SK-N-SH treated with all-trans-retinoic acid at 6 μM for 48 hours (cell line): ENCODE results near the gene U2SURP.

ENCODE experiments used
- ATAC-seq: fragments of 200-7000 bp; cut with Tn5 transposase; 3 replicates; pipeline ENCODE4 v1.9.1; 2020; ENCODE audit warnings: mild to moderate bottlenecking, moderate library complexity
- ARNTL ChIP-seq: fragments of 450-650 bp; formaldehyde crosslinking; IDR thresholded peaks from 2 replicates; pipeline ENCODE4 v1.5.0; 2020; ENCODE audit warnings: low read depth, mild to moderate bottlenecking, moderate library complexity, borderline replicate concordance
- BACH2 ChIP-seq: fragments of 250-450 bp; sonication (Bioruptor Pico); IDR thresholded peaks from 2 replicates; pipeline ENCODE4 v1.9.0; 2021; ENCODE audit warnings: mild to moderate bottlenecking, borderline replicate concordance
- CREB5 ChIP-seq: fragments of 250-450 bp; sonication (Bioruptor Pico); IDR thresholded peaks from 2 replicates; pipeline ENCODE4 v1.5.1; 2020; ENCODE audit warnings: low read depth, mild to moderate bottlenecking, moderate library complexity
- CSDC2 ChIP-seq: fragments of 250-450 bp; sonication (Bioruptor Pico); IDR thresholded peaks from 2 replicates; pipeline ENCODE4 v1.5.0; 2020; ENCODE audit warnings: mild to moderate bottlenecking, moderate library complexity
- ESRRG ChIP-seq: fragments of 250-450 bp; sonication (Bioruptor Pico); IDR thresholded peaks from 2 replicates; pipeline ENCODE4 v1.6.1; 2021; ENCODE audit warnings: mild to moderate bottlenecking
- OSR1 ChIP-seq: fragments of 250-450 bp; sonication (Bioruptor Pico); IDR thresholded peaks from 2 replicates; pipeline ENCODE4 v1.8.0; 2022; ENCODE audit warnings: moderate library complexity, mild to moderate bottlenecking, inconsistent platforms
- PATZ1 ChIP-seq: fragments of 250-450 bp; sonication (Bioruptor Pico); IDR thresholded peaks from 2 replicates; pipeline ENCODE4 v1.8.0; 2020; ENCODE audit warnings: mild to moderate bottlenecking, moderate library complexity, borderline replicate concordance
- POU6F1 ChIP-seq: fragments of 250-450 bp; sonication (Bioruptor Pico); IDR thresholded peaks from 2 replicates; pipeline ENCODE4 v1.8.0; 2021; ENCODE audit warnings: low read depth, mild to moderate bottlenecking, moderate library complexity, borderline replicate concordance
- PPARA ChIP-seq: fragments of 250-450 bp; sonication (Bioruptor Pico); IDR thresholded peaks from 2 replicates; pipeline ENCODE4 v1.5.0; 2020; ENCODE audit warnings: mild to moderate bottlenecking, borderline replicate concordance
- RARB ChIP-seq: fragments of 250-450 bp; sonication (Bioruptor Pico); IDR thresholded peaks from 2 replicates; pipeline ENCODE4 v1.8.0; 2021; ENCODE audit warnings: mild to moderate bottlenecking, moderate library complexity
- SNAI2 ChIP-seq: fragments of 250-450 bp; sonication (Bioruptor Pico); IDR thresholded peaks from 2 replicates; pipeline ENCODE4 v1.5.0; 2020; ENCODE audit warnings: mild to moderate bottlenecking, moderate library complexity
- TCF4 ChIP-seq: fragments of 250-450 bp; sonication (Bioruptor Pico); IDR thresholded peaks from 2 replicates; pipeline ENCODE4 v1.8.0; 2021; ENCODE audit warnings: mild to moderate bottlenecking, moderate library complexity, borderline replicate concordance
- TSHZ2 ChIP-seq: fragments of 250-450 bp; sonication (Bioruptor Pico); IDR thresholded peaks from 2 replicates; pipeline ENCODE4 v1.5.0; 2020; ENCODE audit warnings: mild to moderate bottlenecking, moderate library complexity
- ZC3H10 ChIP-seq: fragments of 250-450 bp; sonication (Bioruptor Pico); IDR thresholded peaks from 2 replicates; pipeline ENCODE4 v1.5.1; 2021; ENCODE audit warnings: mild to moderate bottlenecking, moderate library complexity
- ZFP3 ChIP-seq: fragments of 250-450 bp; sonication (Bioruptor Pico); IDR thresholded peaks from 2 replicates; pipeline ENCODE4 v1.5.0; 2020; ENCODE audit warnings: mild to moderate bottlenecking, moderate library complexity
- ZFP30 ChIP-seq: fragments of 450-650 bp; formaldehyde crosslinking; IDR thresholded peaks from 2 replicates; pipeline ENCODE4 v1.5.0; 2022; ENCODE audit warnings: mild to moderate bottlenecking, moderate library complexity
- ZNF565 ChIP-seq: fragments of 450-650 bp; formaldehyde crosslinking; conservative IDR thresholded peaks from 2 replicates; pipeline ENCODE4 v1.5.0; 2020; ENCODE audit warnings: low read depth, mild to moderate bottlenecking, moderate library complexity
- ZNF70 ChIP-seq: fragments of 450-650 bp; formaldehyde crosslinking; IDR thresholded peaks from 2 replicates; pipeline ENCODE4 v1.5.0; 2020; ENCODE audit warnings: mild to moderate bottlenecking, moderate library complexity
- ZNF8 ChIP-seq: fragments of 450-650 bp; formaldehyde crosslinking; IDR thresholded peaks from 2 replicates; pipeline ENCODE4 v1.5.0; 2020; ENCODE audit warnings: mild to moderate bottlenecking, moderate library complexity
- TF ChIP-seq, protein P1 (sequence below): fragments of 250-450 bp; sonication (Bioruptor Pico); IDR thresholded peaks from 2 replicates; pipeline ENCODE4 v1.5.1; 2021; ENCODE audit warnings: mild to moderate bottlenecking, moderate library complexity

U2SURP gene

GRCh38 chr3:142958707-142959106 is 42.7 kb upstream of the U2SURP start:
- peak; percentile 56 for ATAC-seq
- no peak for TF ChIP-seq ZNF70 (CRISPR knock-in tag)
- no peak for TF ChIP-seq OSR1 (CRISPR knock-in tag)
- no peak for TF ChIP-seq ARNTL (CRISPR knock-in tag)
- no peak for TF ChIP-seq ZNF8
- TF ChIP-seq ESRRG (CRISPR knock-in tag) = no peak
- TF ChIP-seq PATZ1 (CRISPR knock-in tag) = no peak
- TF ChIP-seq ZFP3 (CRISPR knock-in tag) = no peak
- no peak for TF ChIP-seq ZFP30
- TF ChIP-seq ZNF565 = no peak
- TF ChIP-seq TCF4 (CRISPR knock-in tag) = no peak
- no peak for TF ChIP-seq CSDC2 (CRISPR knock-in tag)
- TF ChIP-seq POU6F1 = no peak
- no peak for TF ChIP-seq ZC3H10 (CRISPR knock-in tag)

GRCh38 chr3:142960322-142960850 is 41.0 kb upstream of the U2SURP start:
- ATAC-seq = no peak
- no peak for TF ChIP-seq SNAI2 (CRISPR knock-in tag)
- TF ChIP-seq ZFP30 = no peak
- TF ChIP-seq TSHZ2 (CRISPR knock-in tag) = no peak
- TF ChIP-seq ZNF565 = no peak
- TF ChIP-seq POU6F1 = no peak
- TF ChIP-seq OSR1 (CRISPR knock-in tag) = no peak
- no peak for TF ChIP-seq ZFP3 (CRISPR knock-in tag)
- no peak for TF ChIP-seq PATZ1 (CRISPR knock-in tag)
- no peak for TF ChIP-seq ZC3H10 (CRISPR knock-in tag)
- TF ChIP-seq CREB5 (CRISPR knock-in tag) = no peak
- no peak for TF ChIP-seq TCF4 (CRISPR knock-in tag)
- no peak for TF ChIP-seq RARB
- TF ChIP-seq ESRRG (CRISPR knock-in tag) = no peak
- TF ChIP-seq, protein P1, sequence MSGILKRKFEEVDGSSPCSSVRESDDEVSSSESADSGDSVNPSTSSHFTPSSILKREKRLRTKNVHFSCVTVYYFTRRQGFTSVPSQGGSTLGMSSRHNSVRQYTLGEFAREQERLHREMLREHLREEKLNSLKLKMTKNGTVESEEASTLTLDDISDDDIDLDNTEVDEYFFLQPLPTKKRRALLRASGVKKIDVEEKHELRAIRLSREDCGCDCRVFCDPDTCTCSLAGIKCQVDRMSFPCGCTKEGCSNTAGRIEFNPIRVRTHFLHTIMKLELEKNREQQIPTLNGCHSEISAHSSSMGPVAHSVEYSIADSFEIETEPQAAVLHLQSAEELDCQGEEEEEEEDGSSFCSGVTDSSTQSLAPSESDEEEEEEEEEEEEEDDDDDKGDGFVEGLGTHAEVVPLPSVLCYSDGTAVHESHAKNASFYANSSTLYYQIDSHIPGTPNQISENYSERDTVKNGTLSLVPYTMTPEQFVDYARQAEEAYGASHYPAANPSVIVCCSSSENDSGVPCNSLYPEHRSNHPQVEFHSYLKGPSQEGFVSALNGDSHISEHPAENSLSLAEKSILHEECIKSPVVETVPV (CRISPR knock-in tag) = no peak
- TF ChIP-seq BACH2 = no peak
- no peak for TF ChIP-seq PPARA
- TF ChIP-seq CSDC2 (CRISPR knock-in tag) = no peak
- no peak for TF ChIP-seq ARNTL (CRISPR knock-in tag)
- TF ChIP-seq, all 23 proteins: peak for 0
